Cardiac septum (tissue), 1 donor: Measurements from ENCODE around the gene ZMYND19. TPM values are rescaled to one million over a fixed set of nuclear protein-coding genes. Genes with fewer than 3 reads are reported as not detected.

Source experiments
- DNase-seq: peaks from one replicate; pipeline ENCODE4 v3.0.0-alpha.2; 2020; ENCODE audit warnings: low spot score
- intact Hi-C: fragments of 100-400 bp; cut with DNase I; formaldehyde crosslinking; loops from one replicate; pipeline ENCODE4 v1.14.0; 2022
- total RNA-seq: library from RNA; stranded (reverse); fragmentation: NEBNext Ultra II Directional; extraction: Animal tissue kit (Norgen Biotek cat#: 25700); gene quantifications from one replicate; pipeline ENCODE4 v1.2.1, GENCODE V29; 2021
- donor health status: DM: no; HTN: no; CAD: no.

The ZMYND19 gene
- total RNA-seq, 1 donor from 2014 or later, result 11.2 TPM

GRCh38 chr9:137592767-137593166 is 2.5 kb upstream of the ZMYND19 start:
- intact Hi-C loops, result no loop called here
- no peak for DNase-seq

- intact Hi-C loops, result no loop called here
- no peak for DNase-seq
Observed at GRCh38 chr9:137590123-137590468, 216 bp downstream of the ZMYND19 start.

- intact Hi-C loops, result no loop called here
- no peak for DNase-seq
Observed at GRCh38 chr9:137589441-137590122, 730 bp downstream of the ZMYND19 start.

GRCh38 chr9:137588891-137589290 is 1.4 kb downstream of the ZMYND19 start:
- intact Hi-C loops, result no loop called here
- no peak for DNase-seq

- no peak for DNase-seq
- intact Hi-C loops, result no loop called here
Observed at GRCh38 chr9:137588311-137588710, 2.0 kb downstream of the ZMYND19 start.

GRCh38 chr9:137586854-137587253 is 3.5 kb downstream of the ZMYND19 start:
- no peak for DNase-seq
- intact Hi-C loops, result no loop called here

GRCh38 chr9:137583957-137584356 is 6.4 kb downstream of the ZMYND19 start:
- intact Hi-C loops, result no loop called here
- no peak for DNase-seq

- intact Hi-C loops, result no loop called here
- no peak for DNase-seq
Observed at GRCh38 chr9:137583347-137583746, 7.0 kb downstream of the ZMYND19 start.

GRCh38 chr9:137582286-137582860 is 7.9 kb downstream of the ZMYND19 start:
- intact Hi-C loops, result no loop called here
- no peak for DNase-seq

GRCh38 chr9:137581361-137582285 is 8.7 kb downstream of the ZMYND19 start:
- intact Hi-C loops, result no loop called here
- no peak for DNase-seq

GRCh38 chr9:137580954-137581322 is 9.4 kb downstream of the ZMYND19 start:
- no peak for DNase-seq
- intact Hi-C loops, result no loop called here

- intact Hi-C loops, result no loop called here
- no peak for DNase-seq
Observed at GRCh38 chr9:137580209-137580953, 9.9 kb downstream of the ZMYND19 start.

- intact Hi-C loops, result loop anchor here (2.0 kb wide), 1 partner anchor 26 kb away; no protein-coding TSS in a partner anchor
- DNase-seq, result no peak
Observed at GRCh38 chr9:137579259-137579604, 11.1 kb downstream of the ZMYND19 start.

- DNase-seq, result peak; percentile 98
- intact Hi-C loops, result loop anchor here (2.0 kb wide), 1 partner anchor 26 kb away; no protein-coding TSS in a partner anchor
Observed at GRCh38 chr9:137578518-137579258, 11.6 kb downstream of the ZMYND19 start, which contains the start of gene DPH7. TSS of gene DPH7 (minus strand) at chr9:137578925. CDS start at chr9:137578777, 148 bp downstream.

- intact Hi-C loops, result no loop called here
- no peak for DNase-seq
Observed at GRCh38 chr9:137575716-137576411, 14.4 kb downstream of the ZMYND19 start.

GRCh38 chr9:137575364-137575715 is 15.0 kb downstream of the ZMYND19 start:
- no peak for DNase-seq
- intact Hi-C loops, result no loop called here

- intact Hi-C loops, result no loop called here
- DNase-seq, result no peak
Observed at GRCh38 chr9:137574192-137574591, 16.1 kb downstream of the ZMYND19 start.

- intact Hi-C loops, result no loop called here
Observed at GRCh38 chr9:137570566-137570965, 19.7 kb downstream of the ZMYND19 start.

More at GRCh38 chr9:137570566-137570965, 19.7 kb downstream of the ZMYND19 start:
- no peak for DNase-seq
